Body of pancreas (tissue), 4 donors: ENCODE results near the gene COL6A1.

Experiments
- POLR2A ChIP-seq, 3 donors: fragments of 450-650 bp; IDR thresholded peaks; one replicate each; pipeline ENCODE4 v1.6.1; 2016; ENCODE audit warnings: antibody characterized with exemption in 3 of 3, mild to moderate bottlenecking in 2 of 3
- TF ChIP-seq, protein P1 (sequence below), 7 experiments: fragments of 450-650 bp in 4 of 7; fragments of 200-600 bp in 3 of 7; sonication (generic) in 3 of 7; IDR thresholded peaks; one replicate each; pipeline ENCODE4 v1.5.1; 2016 to 2019; ENCODE audit warnings: antibody characterized with exemption in 7 of 7

- TF ChIP-seq, protein P1, sequence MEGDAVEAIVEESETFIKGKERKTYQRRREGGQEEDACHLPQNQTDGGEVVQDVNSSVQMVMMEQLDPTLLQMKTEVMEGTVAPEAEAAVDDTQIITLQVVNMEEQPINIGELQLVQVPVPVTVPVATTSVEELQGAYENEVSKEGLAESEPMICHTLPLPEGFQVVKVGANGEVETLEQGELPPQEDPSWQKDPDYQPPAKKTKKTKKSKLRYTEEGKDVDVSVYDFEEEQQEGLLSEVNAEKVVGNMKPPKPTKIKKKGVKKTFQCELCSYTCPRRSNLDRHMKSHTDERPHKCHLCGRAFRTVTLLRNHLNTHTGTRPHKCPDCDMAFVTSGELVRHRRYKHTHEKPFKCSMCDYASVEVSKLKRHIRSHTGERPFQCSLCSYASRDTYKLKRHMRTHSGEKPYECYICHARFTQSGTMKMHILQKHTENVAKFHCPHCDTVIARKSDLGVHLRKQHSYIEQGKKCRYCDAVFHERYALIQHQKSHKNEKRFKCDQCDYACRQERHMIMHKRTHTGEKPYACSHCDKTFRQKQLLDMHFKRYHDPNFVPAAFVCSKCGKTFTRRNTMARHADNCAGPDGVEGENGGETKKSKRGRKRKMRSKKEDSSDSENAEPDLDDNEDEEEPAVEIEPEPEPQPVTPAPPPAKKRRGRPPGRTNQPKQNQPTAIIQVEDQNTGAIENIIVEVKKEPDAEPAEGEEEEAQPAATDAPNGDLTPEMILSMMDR (IDR thresholded peaks at IDR 0.05) = no peak
- no peak for TF ChIP-seq POLR2A (IDR thresholded peaks at IDR 0.05)
These were observed 4.2 kb upstream of the COL6A1 start for GRCh38 chr21:45977396-45977795.
